ENCODE data around the gene MTMR12. TPM values are rescaled to one million over a fixed set of nuclear protein-coding genes. Genes with fewer than 3 reads are reported as not detected.

MTMR12 gene
- total and polyA plus RNA-seq, 2 of the 8 experiments (the other 6 are each of a cell fraction or from before 2014, with no cell fraction given): 19.1 to 59.3 TPM

GRCh38 chr5:32276173-32276853, 36.4 kb downstream of the MTMR12 start (continued):
- TF ChIP-seq E2F6 (IDR thresholded peaks at IDR 0.05) (peak; percentile 87), CEBPB (IDR thresholded peaks at IDR 0.05; ENCODE audit: low read depth, low read length) (0 out of 2 replicates have a peak, but pooled peaks have one; percentile 49), TEAD4 (IDR thresholded peaks at IDR 0.05; ENCODE audit: low read depth, low read length) (0 out of 2 replicates have a peak, but pooled peaks have one; percentile 16), CBX5 (IDR thresholded peaks at IDR 0.05; ENCODE audit: low read depth, low read length) (no peak), USF2 (IDR thresholded peaks at IDR 0.05; ENCODE audit: low read length) (no peak), SUZ12 (IDR thresholded peaks at IDR 0.05; ENCODE audit: low read length) (no peak), BRCA1 (IDR thresholded peaks at IDR 0.05; ENCODE audit: low read depth, low read length) (no peak), EP300 (IDR thresholded peaks at IDR 0.05; ENCODE audit: borderline replicate concordance in 1 of 2, low read depth in 2 of 2, low read length in 2 of 2) (no peak), NANOG (IDR thresholded peaks at IDR 0.05; ENCODE audit: insufficient read depth, low read depth, low read length, poor library complexity, severe bottlenecking) (no peak), EZH2 (IDR thresholded peaks at IDR 0.05; ENCODE audit: low read depth, low read length, severe bottlenecking) (no peak), YY1 (IDR thresholded peaks at IDR 0.05; ENCODE audit: low read depth, low read length) (peak; percentile 86), ATF2 (IDR thresholded peaks at IDR 0.05; ENCODE audit: low read length) (peak; percentile 87), KDM4A (IDR thresholded peaks at IDR 0.05; ENCODE audit: low read depth, low read length, severe bottlenecking) (no peak), NRF1 (IDR thresholded peaks at IDR 0.05; ENCODE audit: low read depth, low read length) (no peak)

Measured in H1 (cell line).